Endothelial cell (in vitro differentiated cells): ENCODE measurements around the gene MCU. TPM values are rescaled to one million over a fixed set of nuclear protein-coding genes. Genes with fewer than 3 reads are reported as not detected.
"Not testable (repeated sequence)": the region's sequence is repeated elsewhere in the genome, so short reads cannot be mapped to it uniquely, and the experiment has no call there.

ENCODE experiments used
- DNase-seq: peaks from one replicate; pipeline ENCODE4 v3.0.0; 2021; ENCODE audit warnings: low spot score
- H3K27ac Mint-ChIP-seq: one replicate; pipeline ENCODE4 v1.8.0; 2021; ENCODE audit warnings: mixed read lengths, inconsistent platforms; ENCODE audit not compliant: unreplicated experiment
- H3K27me3 Mint-ChIP-seq: one replicate; pipeline ENCODE4 v1.8.0; 2021; ENCODE audit warnings: mild to moderate bottlenecking, moderate library complexity, mixed read lengths, inconsistent platforms; ENCODE audit not compliant: unreplicated experiment
- H3K36me3 Mint-ChIP-seq: one replicate; pipeline ENCODE4 v1.8.0; 2021; ENCODE audit warnings: mild to moderate bottlenecking, low read depth, mixed read lengths, inconsistent platforms; ENCODE audit not compliant: unreplicated experiment
- H3K4me1 Mint-ChIP-seq: one replicate; pipeline ENCODE4 v1.8.0; 2021; ENCODE audit warnings: mild to moderate bottlenecking, mixed read lengths, inconsistent platforms; ENCODE audit not compliant: unreplicated experiment
- H3K4me3 Mint-ChIP-seq: one replicate; pipeline ENCODE4 v1.8.0; 2021; ENCODE audit warnings: mild to moderate bottlenecking, mixed read lengths, inconsistent platforms; ENCODE audit not compliant: unreplicated experiment
- H3K9me3 Mint-ChIP-seq: one replicate; pipeline ENCODE4 v1.8.0; 2021; ENCODE audit warnings: mixed read lengths, inconsistent platforms; ENCODE audit not compliant: unreplicated experiment
- total RNA-seq: library from RNA; stranded (reverse); fragmentation: NEBNext Ultra II Directional; extraction: Animal tissue kit (Norgen Biotek cat#: 25700); gene quantifications from one replicate; pipeline ENCODE4 v1.2.1, GENCODE V29; 2021; ENCODE audit not compliant: unreplicated experiment
- TF ChIP-seq, protein P1 (sequence below): fragments of 200-600 bp; sonication (generic); IDR thresholded peaks from one replicate; pipeline ENCODE4 v1.5.0; 2021; ENCODE audit warnings: antibody characterized with exemption; ENCODE audit not compliant: unreplicated experiment

The MCU gene
- total RNA-seq, 1 donor from 2014 or later, result 39.6 TPM

DNA sequence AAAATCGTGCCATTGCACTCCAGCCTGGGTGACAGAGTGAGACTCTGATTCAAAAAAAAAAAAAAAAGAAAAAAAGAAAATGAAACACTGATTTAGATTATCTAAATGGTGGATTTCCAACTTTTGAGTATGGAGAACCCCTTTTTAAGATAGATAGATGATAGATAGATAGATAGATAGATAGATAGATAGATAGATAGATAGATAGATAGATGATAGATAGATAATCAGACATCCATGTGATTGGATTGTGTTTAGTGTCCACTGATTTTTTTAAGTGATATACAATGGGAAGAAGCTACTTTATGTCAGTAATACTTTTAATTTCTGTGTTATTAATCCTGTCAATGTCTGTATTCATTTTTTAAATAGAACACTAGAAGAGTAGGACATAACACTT is 207.6 kb downstream of the MCU start:
- TF ChIP-seq, protein P1, sequence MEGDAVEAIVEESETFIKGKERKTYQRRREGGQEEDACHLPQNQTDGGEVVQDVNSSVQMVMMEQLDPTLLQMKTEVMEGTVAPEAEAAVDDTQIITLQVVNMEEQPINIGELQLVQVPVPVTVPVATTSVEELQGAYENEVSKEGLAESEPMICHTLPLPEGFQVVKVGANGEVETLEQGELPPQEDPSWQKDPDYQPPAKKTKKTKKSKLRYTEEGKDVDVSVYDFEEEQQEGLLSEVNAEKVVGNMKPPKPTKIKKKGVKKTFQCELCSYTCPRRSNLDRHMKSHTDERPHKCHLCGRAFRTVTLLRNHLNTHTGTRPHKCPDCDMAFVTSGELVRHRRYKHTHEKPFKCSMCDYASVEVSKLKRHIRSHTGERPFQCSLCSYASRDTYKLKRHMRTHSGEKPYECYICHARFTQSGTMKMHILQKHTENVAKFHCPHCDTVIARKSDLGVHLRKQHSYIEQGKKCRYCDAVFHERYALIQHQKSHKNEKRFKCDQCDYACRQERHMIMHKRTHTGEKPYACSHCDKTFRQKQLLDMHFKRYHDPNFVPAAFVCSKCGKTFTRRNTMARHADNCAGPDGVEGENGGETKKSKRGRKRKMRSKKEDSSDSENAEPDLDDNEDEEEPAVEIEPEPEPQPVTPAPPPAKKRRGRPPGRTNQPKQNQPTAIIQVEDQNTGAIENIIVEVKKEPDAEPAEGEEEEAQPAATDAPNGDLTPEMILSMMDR, result no peak
- Mint-ChIP-seq H3K27ac (no peak overlapping the region), H3K9me3 (no peaks in the 10 kb centered on the region), H3K4me1 (no peaks in the 10 kb centered on the region), H3K27me3 (peaks cover 1% of the 10 kb centered on the region), H3K36me3 (peaks cover 9% of the 10 kb centered on the region), H3K4me3 (no peak overlapping the region)
- DNase-seq, result no peak

DNA sequence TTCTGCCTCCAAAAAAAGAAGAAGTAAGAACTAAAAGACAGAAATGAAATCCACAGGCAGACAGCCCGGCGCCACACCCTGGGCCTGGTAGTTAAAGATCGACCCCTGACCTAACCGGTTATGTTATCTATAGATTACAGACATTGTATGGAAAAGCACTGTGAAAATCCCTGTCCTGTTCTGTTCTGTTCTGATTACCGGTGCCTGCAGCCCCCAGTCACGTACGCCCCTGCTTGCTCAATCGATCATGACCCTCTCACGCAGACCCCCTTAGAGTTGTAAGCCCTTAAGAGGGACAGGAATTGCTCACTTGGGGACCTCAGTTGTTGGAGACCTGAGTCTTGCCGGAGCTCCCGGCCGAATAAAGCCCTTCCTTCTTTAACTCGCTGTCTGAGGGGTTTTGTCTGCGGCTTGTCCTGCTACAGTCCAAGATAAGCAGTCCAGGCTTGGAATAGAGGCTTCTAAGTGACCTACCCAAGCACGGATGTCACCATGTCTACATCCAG is 212.1 kb downstream of the MCU start:
- H3K4me3 Mint-ChIP-seq, H3K9me3 Mint-ChIP-seq, H3K27ac Mint-ChIP-seq, DNase-seq, H3K27me3 Mint-ChIP-seq, H3K36me3 Mint-ChIP-seq, H3K4me1 Mint-ChIP-seq: not testable (repeated sequence)

DNA sequence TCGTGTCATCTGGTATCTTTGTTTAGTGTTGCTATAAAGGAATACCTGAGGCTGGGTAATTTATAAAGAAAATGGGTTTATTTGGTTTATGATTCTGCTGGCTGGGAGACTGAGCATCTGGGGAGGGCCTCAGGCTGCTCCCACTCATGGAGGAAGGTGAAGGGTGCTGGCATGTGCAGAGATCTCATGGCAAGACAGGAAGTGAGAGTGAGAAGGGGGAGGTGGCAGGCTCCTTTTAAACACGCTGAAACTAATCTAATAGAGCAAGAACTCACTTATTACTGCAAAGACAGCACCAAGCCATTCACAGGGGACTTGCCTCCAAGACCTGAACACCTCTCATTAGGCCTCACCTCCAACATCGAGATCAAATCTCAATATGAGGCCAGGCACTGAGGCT is 212.9 kb downstream of the MCU start:
- DNase-seq, result no peak
- TF ChIP-seq, protein P1, result no peak
- H3K4me3 Mint-ChIP-seq, result no peak overlapping the region
- peaks cover 1% of the 10 kb centered on the region for H3K27me3 Mint-ChIP-seq
- H3K4me1 Mint-ChIP-seq, result no peaks in the 10 kb centered on the region
- H3K9me3 Mint-ChIP-seq, result no peaks in the 10 kb centered on the region
- H3K27ac Mint-ChIP-seq, result no peak overlapping the region
- H3K36me3 Mint-ChIP-seq, result peaks cover 9% of the 10 kb centered on the region

DNA sequence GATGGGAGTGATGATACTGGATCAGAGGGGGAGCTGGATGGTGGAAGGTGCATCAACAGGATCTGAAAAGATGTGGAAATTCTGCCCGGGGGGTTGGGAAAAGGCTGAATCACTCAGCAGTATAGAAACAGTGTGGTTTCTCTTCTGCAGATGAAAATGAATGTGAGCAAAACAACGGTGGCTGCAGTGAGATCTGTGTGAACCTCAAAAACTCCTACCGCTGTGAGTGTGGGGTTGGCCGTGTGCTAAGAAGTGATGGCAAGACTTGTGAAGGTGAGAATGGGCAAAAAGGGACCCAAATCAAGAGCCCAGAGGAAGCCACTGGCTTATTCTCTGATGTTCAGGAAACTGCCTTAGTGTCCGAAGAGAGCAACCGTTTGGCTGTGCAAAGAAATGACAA is 214.5 kb downstream of the MCU start:
- H3K9me3 Mint-ChIP-seq, result no peaks in the 10 kb centered on the region
- no peak for DNase-seq
- no peaks in the 10 kb centered on the region for H3K4me1 Mint-ChIP-seq
- H3K36me3 Mint-ChIP-seq, result peaks cover 6% of the 10 kb centered on the region
- TF ChIP-seq, protein P1, result no peak
- no peak overlapping the region for H3K4me3 Mint-ChIP-seq
- H3K27ac Mint-ChIP-seq, result no peak overlapping the region
- H3K27me3 Mint-ChIP-seq, result peaks cover 1% of the 10 kb centered on the region

DNA sequence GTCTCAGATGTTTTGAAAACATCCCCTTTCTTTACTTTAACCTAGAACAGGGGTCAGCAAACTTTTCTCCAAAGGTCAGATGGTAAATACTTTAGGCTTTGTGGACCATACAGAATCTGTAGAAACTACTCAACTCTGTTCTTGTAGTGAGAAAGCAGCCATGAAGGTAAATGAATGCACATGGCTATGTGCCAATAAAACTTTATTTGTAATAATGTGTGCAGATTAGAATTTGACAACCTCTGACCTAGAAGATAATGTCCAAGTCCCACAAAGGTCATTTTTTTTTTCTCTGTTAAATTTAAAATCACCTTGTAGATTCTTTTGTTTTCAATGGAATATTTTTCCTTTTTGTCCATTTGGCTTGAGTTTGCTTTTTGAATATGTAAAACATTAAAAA is 218.8 kb downstream of the MCU start:
- no peak overlapping the region for H3K4me3 Mint-ChIP-seq
- H3K27ac Mint-ChIP-seq, result no peak overlapping the region
- DNase-seq, result no peak

More for the DNA sequence above, 218.8 kb downstream of the MCU start:
- no peaks in the 10 kb centered on the region for H3K4me1 Mint-ChIP-seq
- H3K9me3 Mint-ChIP-seq, result no peaks in the 10 kb centered on the region
- TF ChIP-seq, protein P1, result no peak
- no peaks in the 10 kb centered on the region for H3K27me3 Mint-ChIP-seq
- peaks cover 7% of the 10 kb centered on the region for H3K36me3 Mint-ChIP-seq
